Femur (tissue), 1 donor: ENCODE results near the gene DAB2IP.
"Not testable (repeated sequence)": the region's sequence is repeated elsewhere in the genome, so short reads cannot be mapped to it uniquely, and the experiment has no call there.

Experiments used
- DNase-seq: peaks from one replicate; pipeline ENCODE4 v3.0.0-alpha.2; 2017

Gene DAB2IP

DNA sequence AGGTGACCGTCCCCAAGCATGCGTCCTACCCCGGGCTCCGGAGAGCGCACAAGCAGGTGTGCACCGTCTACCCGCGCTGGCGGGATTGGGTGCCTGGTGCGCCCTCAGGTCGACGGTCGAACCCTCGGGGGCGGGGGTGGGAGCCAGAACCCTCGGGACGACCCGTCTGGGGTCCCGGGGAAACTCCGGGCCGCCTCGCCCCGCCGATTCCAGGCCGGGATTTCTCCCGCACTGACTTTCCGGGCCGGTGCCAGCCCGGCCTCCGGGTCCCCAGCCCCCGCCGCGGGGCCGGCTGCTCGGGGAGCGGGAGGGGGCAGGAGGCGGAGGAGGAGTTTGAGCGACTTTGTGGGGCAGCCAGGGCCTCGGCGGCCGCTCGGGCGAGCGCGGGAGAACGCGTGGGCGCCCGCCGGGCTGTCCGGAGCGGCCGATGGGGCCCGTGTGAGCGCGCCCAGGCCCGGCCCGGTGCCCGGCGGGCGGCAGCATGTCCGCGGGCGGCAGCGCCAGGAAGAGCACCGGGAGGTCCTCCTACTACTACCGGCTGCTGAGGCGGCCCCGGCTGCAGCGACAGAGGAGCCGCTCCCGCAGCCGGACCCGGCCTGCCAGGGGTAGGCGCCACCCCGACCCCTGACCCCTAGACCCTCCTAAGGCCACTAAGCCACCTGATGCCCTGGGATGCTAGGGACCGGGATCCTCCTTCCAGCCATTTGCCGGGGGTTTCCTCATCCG, at the start of gene DAB2IP:
Gene DAB2IP (plus strand): TSS at position 340 of the 726 bp plus-strand sequence. CDS start 142 bp downstream, at position 482.
- peak; percentile 86 for DNase-seq

GRCh38 chr9:121603028-121603427, 48.4 kb upstream of the DAB2IP start:
- no peak for DNase-seq

DNA sequence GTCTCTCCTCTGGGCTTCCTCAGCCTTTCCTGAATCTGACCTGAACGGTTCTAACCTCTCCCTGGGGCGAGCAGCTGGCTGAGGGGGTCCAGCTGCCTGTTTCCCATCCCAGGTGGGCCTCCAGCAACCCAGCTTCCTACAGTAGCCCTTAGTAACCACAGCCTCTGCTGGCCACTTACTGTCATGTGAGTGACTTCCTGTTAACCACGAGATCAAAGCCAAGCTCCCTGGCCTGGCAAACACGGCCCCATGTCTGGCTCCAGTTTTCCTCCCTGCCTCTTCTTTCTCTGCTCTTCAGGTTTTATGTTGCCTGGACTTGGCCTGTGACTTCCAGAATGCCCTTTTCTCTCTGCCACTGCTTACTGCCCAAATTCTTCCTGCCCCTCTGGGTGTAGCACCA, 47.2 kb upstream of the DAB2IP start:
- no peak for DNase-seq

DNA sequence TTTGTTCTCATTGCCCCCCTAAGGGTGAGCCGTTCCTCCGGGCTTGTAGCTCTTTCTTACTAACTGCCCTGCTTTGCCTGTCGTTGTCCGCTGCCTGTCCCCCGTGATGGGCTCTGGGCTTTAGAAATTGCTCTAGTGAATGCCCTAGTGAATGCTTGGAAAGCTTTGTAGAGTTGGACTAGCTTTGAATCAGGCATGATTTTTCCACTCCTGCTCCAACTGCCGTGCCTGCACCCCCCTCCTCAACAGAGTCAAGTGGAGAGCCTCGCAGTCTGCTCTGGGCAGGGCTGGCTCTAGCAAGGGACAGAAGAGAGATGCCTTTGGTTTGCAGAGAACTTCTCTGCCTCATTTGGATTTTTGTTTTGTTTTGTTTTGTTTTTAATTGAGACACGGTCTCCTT, 46.8 kb upstream of the DAB2IP start:
- DNase-seq, result no peak

GRCh38 chr9:121607434-121608167, 43.8 kb upstream of the DAB2IP start:
- no peak for DNase-seq

DNA sequence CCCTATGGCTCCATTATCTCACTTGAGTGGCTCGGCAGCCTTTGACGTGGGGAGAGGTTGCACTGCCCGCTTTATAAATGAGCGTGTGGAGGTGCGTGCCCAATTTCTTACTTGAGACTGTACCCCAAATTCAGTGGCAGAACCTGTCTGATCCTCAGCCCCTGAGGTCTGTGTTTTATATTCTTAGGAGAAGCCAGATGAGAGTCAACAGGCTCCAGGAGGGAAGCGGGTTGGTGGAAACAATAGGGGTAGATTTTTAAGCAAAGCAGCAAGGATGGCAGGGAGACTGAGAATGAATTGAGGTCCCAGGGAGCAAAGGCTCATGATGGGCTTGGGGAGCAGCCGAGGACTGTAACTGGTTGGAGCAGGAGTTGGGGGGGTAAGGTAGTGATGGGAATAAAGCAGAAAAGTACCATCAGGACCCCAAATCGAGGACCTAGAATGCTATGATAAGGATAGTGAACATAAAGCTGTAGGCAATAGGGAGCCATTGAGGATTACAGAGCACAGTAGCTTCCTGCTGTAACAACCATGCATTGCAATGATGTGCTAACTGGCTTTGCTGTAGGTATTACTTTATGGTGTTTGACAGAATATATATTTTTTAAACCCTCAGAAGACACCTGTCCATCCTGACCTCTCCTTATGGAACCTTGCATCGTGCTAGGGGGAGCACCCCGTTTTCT, 43.1 kb upstream of the DAB2IP start:
- DNase-seq, result no peak

- DNase-seq, result no peak
These were observed 41.4 kb upstream of the DAB2IP start for GRCh38 chr9:121609822-121610637.

GRCh38 chr9:121610638-121610953, 40.8 kb upstream of the DAB2IP start:
- no peak for DNase-seq

- no peak for DNase-seq
These were observed 38.9 kb upstream of the DAB2IP start for GRCh38 chr9:121612511-121612998.

DNA sequence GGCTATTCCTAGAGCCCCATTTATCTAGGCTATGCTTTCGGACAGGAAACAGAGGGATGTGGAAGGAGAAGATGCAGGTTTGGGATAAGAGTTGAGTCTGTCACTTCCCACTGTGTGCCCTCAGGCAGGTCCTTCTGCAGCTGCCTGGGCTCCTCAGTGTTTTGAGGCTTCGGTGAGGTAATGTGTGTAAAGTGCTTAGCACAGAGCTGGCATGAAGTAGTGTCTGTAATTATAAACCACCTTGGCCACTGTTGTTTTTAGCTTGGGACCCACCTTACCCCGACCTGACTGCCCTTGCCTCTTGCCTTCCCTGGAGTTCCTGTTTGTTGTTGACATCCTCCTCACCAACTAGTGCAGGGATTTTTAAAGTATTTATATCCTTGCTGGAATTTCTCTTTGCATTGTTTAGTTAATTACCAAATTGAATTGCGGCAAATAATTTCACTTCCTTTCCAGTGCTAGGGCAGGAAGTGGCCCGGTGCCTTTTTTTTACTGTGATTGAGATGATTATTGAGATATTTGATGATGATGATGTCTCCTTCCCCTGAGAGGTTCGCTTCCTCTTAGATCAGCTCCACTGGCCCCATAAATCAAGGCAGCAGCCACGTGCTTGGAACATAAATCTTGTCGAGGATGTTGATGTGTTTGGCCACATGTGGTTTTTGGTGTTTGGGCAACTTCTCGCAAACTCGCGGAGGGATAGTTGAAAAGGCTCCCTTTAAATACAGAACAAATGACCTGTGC, 38.3 kb upstream of the DAB2IP start:
- no peak for DNase-seq

- no peak for DNase-seq
These were observed 35.2 kb upstream of the DAB2IP start for GRCh38 chr9:121616123-121616755.

- no peak for DNase-seq
These were observed 32.9 kb upstream of the DAB2IP start for GRCh38 chr9:121618504-121618903.

DNA sequence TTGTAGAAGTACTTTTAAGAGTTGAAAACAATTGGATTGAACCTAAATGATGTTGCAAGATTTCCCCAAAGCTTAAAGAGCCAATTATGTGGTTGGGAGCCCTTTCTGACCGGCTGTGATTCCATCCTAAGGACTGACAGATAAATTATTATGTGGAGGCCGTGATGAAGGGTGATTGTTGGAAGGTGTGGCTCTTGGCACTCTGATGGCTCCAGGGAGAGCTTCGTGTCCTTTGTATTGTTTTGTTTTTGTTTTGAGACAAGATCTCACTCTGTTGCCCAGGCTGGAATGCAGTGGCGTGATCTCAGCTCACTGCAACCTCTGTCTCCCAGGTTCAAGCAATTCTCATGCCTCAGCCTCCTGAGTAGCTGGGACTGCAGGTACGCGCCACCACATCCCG, 32.5 kb upstream of the DAB2IP start:
- DNase-seq, result not testable (repeated sequence)

DNA sequence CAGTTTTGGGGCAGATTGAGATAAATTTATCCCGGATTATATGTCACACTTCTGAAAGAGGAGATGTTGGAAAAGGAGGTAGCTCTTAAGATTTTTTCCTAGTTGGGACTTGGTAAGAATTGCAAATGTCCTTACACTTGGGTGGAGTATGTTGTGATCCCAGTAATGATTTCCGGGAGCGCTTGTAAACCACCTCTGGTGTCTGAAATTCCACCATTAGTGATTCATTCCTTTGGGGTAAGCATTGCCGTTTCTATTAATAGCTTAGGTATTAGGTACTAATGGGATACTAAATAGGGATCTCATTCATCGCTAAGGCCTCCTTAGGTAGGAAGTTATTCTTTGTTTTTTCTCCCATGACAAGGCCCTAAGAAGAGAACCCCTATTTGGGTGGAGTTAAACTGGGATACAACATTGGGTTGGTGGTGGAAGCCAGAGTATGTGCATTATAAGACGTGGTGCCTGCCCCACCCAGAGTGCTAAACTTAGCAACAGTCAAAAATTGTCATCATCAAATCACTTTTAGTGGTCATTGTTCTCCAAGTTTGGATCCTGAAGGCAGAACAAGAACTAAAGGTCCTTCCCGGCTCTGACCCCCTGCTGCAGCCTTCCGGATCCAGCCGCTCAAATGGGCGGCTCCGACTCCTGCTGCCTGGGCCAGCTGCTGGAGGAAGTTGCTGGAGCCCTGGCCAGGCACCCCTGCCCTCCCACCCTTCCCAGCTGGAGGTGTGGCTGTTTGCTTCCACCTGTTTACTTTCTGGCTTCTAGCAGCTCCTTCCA, 31.7 kb upstream of the DAB2IP start:
- no peak for DNase-seq

- DNase-seq, result no peak
These were observed 31.1 kb upstream of the DAB2IP start for GRCh38 chr9:121620325-121620673.

- DNase-seq, result no peak
These were observed 30.5 kb upstream of the DAB2IP start for GRCh38 chr9:121620777-121621449.

- no peak for DNase-seq
These were observed 28.8 kb upstream of the DAB2IP start for GRCh38 chr9:121622387-121623203.

DNA sequence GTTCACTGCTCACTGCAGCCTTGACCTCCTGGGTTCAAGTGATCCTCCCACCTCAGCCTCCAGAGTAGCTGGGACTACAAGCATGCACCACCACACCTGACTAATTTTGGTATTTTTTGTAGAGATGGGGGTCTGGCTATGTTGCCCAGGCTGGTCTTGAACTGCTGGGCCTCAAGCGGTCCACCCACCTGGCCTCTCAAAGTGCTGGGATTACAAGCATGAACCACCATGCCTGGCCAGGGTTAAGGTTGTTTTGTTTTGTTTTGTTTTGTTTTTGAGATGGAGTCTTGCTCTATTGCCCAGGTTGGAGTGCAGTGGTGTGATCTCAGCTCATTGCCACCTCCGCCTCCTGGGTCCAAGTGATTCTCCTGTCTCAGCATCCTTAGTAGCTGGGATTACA, 28.0 kb upstream of the DAB2IP start:
- not testable (repeated sequence) for DNase-seq

GRCh38 chr9:121625590-121625989, 25.8 kb upstream of the DAB2IP start:
- no peak for DNase-seq
